Measurements from ENCODE around the gene METTL8.

METTL8 gene

GRCh38 chr2:171346723-171347557 lies 86.8 kb downstream of the METTL8 start:
- no peak for DNase-seq (ENCODE audit: low read depth, low spot score)

- DNase-seq (ENCODE audit: low read depth, low spot score) = no peak
Observed at GRCh38 chr2:171345971-171346722, 87.6 kb downstream of the METTL8 start.

- no peak for DNase-seq (ENCODE audit: low read depth, low spot score)
Observed at GRCh38 chr2:171344182-171344581, 89.6 kb downstream of the METTL8 start.

GRCh38 chr2:171342067-171342413 lies 91.8 kb downstream of the METTL8 start:
- no peak for DNase-seq (ENCODE audit: low read depth, low spot score)

- DNase-seq (ENCODE audit: low read depth, low spot score) = no peak
Observed at GRCh38 chr2:171341394-171342066, 92.3 kb downstream of the METTL8 start.

- no peak for DNase-seq (ENCODE audit: low read depth, low spot score)
Observed at GRCh38 chr2:171334946-171335345, 98.8 kb downstream of the METTL8 start.

- DNase-seq (ENCODE audit: low read depth, low spot score) = no peak
Observed at GRCh38 chr2:171334171-171334570, 99.6 kb downstream of the METTL8 start.

- no peak for DNase-seq (ENCODE audit: low read depth, low spot score)
Observed at GRCh38 chr2:171330155-171330956, 103.4 kb downstream of the METTL8 start.

- no peak for DNase-seq (ENCODE audit: low read depth, low spot score)
Observed at GRCh38 chr2:171327043-171327496, 106.7 kb downstream of the METTL8 start.

GRCh38 chr2:171325886-171326585 lies 107.8 kb downstream of the METTL8 start:
- no peak for DNase-seq (ENCODE audit: low read depth, low spot score)

GRCh38 chr2:171323971-171324528 lies 109.7 kb downstream of the METTL8 start:
- DNase-seq (ENCODE audit: low read depth, low spot score) = no peak

- no peak for DNase-seq (ENCODE audit: low read depth, low spot score)
Observed at GRCh38 chr2:171322928-171323327, 110.9 kb downstream of the METTL8 start.

GRCh38 chr2:171320731-171321130 lies 113.1 kb downstream of the METTL8 start:
- DNase-seq (ENCODE audit: low read depth, low spot score) = no peak

- DNase-seq (ENCODE audit: low read depth, low spot score) = no peak
Observed at GRCh38 chr2:171320208-171320621, 113.6 kb downstream of the METTL8 start.

GRCh38 chr2:171319164-171319810 lies 114.5 kb downstream of the METTL8 start:
- peak; percentile 25 for DNase-seq (ENCODE audit: low read depth, low spot score)

- no peak for DNase-seq (ENCODE audit: low read depth, low spot score)
Observed at GRCh38 chr2:171318463-171318934, 115.3 kb downstream of the METTL8 start.

- no peak for DNase-seq (ENCODE audit: low read depth, low spot score)
Observed at GRCh38 chr2:171317492-171318125, 116.2 kb downstream of the METTL8 start.

- DNase-seq (ENCODE audit: low read depth, low spot score) = no peak
Observed at GRCh38 chr2:171316755-171317337, 116.9 kb downstream of the METTL8 start.

GRCh38 chr2:171316220-171316619 lies 117.6 kb downstream of the METTL8 start:
- DNase-seq (ENCODE audit: low read depth, low spot score) = no peak
